GM21717 (cell line): ENCODE measurements around the gene CDCP2.

Experiments used
- ATAC-seq: cut with Tn5 transposase; IDR thresholded peaks from one replicate; pipeline ENCODE4 v1.9.1; 2021; ENCODE audit warnings: mild to moderate bottlenecking, moderate library complexity; ENCODE audit not compliant: unreplicated experiment

The CDCP2 gene

GRCh38 chr1:54152696-54153095 lies at the start of gene CDCP2:
TSS of gene CDCP2 (minus strand) at chr1:54153000. CDS start at chr1:54152922, 78 bp downstream.
- no peak for ATAC-seq

- ATAC-seq = peak; percentile 8
Observed at GRCh38 chr1:54200519-54200997, 47.8 kb upstream of the CDCP2 start.

- peak; percentile 95 for ATAC-seq
Observed at GRCh38 chr1:54199765-54200518, 47.1 kb upstream of the CDCP2 start, which contains the start of the genes CYB5RL and MRPL37. TSS of gene CYB5RL (minus strand) at chr1:54200030. CDS start at chr1:54195616, 4,414 bp downstream. TSS of gene MRPL37 (plus strand) at chr1:54200167. CDS start at chr1:54200244, 77 bp downstream.

- ATAC-seq = peak; percentile 5
Observed at GRCh38 chr1:54199151-54199764, 46.5 kb upstream of the CDCP2 start.

GRCh38 chr1:54193453-54193852 lies 40.7 kb upstream of the CDCP2 start:
- no peak for ATAC-seq

- ATAC-seq = no peak
Observed at GRCh38 chr1:54191525-54191924, 38.7 kb upstream of the CDCP2 start.

GRCh38 chr1:54190526-54190925 lies 37.7 kb upstream of the CDCP2 start:
- no peak for ATAC-seq

GRCh38 chr1:54188291-54188690 lies 35.5 kb upstream of the CDCP2 start:
- ATAC-seq = no peak

GRCh38 chr1:54186056-54186455 lies 33.3 kb upstream of the CDCP2 start:
- no peak for ATAC-seq

GRCh38 chr1:54180701-54181360 lies 28.0 kb upstream of the CDCP2 start:
- no peak for ATAC-seq

- no peak for ATAC-seq
Observed at GRCh38 chr1:54178296-54179070, 25.7 kb upstream of the CDCP2 start.

GRCh38 chr1:54177726-54178125 lies 24.9 kb upstream of the CDCP2 start:
- ATAC-seq = no peak

GRCh38 chr1:54176621-54177327 lies 24.0 kb upstream of the CDCP2 start:
- no peak for ATAC-seq

- ATAC-seq = no peak
Observed at GRCh38 chr1:54174106-54174505, 21.3 kb upstream of the CDCP2 start.

GRCh38 chr1:54173681-54174080 lies 20.9 kb upstream of the CDCP2 start:
- ATAC-seq = no peak

- ATAC-seq = no peak
Observed at GRCh38 chr1:54172614-54173599, 20.1 kb upstream of the CDCP2 start.

- ATAC-seq = no peak
Observed at GRCh38 chr1:54171606-54172005, 18.8 kb upstream of the CDCP2 start.

GRCh38 chr1:54171016-54171415 lies 18.2 kb upstream of the CDCP2 start:
- ATAC-seq = no peak

GRCh38 chr1:54169068-54169467 lies 16.3 kb upstream of the CDCP2 start:
- ATAC-seq = no peak
